GM19455 (cell line): Measurements from ENCODE around the gene FOLR1.
"Not testable (repeated sequence)": the region's sequence is repeated elsewhere in the genome, so short reads cannot be mapped to it uniquely, and the experiment has no call there.

Source experiments
- ATAC-seq: cut with Tn5 transposase; IDR thresholded peaks from one replicate; pipeline ENCODE4 v1.9.1; 2021; ENCODE audit not compliant: unreplicated experiment

The FOLR1 gene

DNA sequence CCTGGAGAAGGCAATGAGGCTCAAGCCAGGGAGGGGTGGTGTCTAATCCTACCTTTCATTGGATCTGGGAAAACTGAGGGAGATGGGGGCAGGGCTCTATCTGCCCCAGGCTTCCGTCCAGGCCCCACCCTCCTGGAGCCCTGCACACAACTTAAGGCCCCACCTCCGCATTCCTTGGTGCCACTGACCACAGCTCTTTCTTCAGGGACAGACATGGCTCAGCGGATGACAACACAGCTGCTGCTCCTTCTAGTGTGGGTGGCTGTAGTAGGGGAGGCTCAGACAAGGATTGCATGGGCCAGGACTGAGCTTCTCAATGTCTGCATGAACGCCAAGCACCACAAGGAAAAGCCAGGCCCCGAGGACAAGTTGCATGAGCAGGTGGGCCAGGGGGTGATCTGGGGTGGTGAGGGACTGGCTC is at the start of gene FOLR1:
TSS of gene FOLR1 (plus strand) at position 180 of the 421 bp plus-strand sequence. CDS start at position 214, 34 bp downstream.
- ATAC-seq = no peak

DNA sequence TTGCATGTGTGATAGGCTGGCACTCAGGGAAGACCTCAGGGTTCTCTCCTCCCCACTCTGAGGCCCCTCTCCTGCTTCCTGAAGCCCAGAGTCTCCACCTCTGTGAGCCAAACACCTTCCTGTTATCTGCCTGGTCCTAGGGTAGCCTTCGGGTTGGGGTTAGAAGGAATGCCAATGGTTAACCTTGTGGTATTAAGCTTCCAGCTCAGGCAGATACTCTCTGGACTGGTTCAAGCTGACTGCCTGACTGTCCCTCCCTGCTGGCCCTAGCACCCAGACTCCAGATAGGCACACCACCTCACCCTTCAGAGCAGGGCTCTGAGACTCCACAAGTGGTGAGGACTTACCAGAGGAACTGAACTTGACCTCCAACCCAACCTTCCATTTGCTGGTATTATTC is 49.4 kb upstream of the FOLR1 start:
- not testable (repeated sequence) for ATAC-seq

DNA sequence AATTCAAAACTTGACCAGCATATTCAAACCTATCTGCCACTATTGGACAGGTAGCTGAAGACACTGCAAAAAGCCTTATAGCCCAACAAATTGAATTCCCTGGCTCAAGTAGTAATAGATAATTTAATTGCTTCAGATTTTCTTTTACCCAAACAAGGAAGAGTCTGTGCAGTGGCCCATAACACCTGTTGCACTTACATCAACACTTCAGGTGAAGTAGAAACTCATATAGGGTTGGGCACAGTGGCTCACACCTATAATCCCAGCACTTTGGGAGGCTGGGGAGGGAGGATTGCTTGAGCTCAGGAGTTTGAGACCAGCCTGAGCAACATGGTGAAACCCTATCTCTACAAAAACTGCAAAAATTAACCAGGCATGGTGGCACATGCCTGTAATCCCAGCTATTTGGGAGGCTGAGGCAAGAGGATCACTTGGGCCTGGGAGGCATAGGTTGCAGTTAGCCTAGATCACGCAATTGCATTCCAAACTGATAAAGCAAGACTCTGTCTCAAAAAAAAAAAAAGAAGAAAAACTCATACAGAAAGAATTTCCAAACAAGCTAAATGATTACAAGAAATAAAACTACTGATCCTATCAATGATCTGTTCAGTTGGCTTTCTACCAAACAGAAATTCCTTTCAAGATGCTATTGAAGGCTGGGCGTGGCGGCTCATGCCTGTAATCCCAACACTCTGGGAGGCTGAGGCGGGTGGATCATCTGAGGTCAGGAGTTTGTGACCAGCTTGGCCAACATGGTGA is 47.0 kb upstream of the FOLR1 start:
- no peak for ATAC-seq

DNA sequence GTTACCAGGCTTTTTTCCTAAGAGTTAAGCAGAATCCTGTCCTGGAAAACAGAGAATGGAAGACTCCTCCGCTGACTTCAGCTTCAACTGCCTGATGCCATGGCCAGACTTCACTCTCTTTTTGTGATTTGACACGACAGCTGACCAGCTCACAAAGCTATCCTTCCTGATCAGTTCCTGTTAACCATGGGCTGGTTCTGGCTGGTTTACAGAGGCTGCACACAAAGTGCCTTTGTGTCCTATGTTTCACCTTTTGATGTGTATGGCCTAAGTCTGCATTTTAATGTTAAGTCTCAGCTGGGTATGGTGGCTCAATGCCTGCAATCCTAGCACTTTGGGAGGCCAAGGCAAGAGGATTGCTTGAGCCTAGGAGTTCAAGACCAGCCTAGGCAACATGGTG is 45.3 kb upstream of the FOLR1 start:
- ATAC-seq = no peak

DNA sequence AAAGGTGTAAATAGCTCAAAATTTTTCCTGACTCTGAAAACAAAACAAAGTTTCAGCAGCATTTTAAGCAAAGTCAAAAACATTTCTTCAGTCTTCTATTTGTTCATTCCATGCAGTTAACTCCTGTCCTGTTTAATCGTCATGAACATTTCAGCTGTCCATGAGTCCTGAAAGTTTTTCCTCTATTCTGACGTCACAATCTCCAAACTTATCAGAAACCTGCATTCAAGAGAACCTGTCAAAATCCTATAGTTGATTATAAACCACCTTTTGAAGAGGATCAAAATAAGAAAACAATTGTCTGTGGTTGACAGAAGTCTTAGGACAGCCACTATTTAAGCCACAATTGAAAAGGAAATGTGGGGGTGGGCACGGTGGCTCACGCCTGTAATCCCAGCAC is 41.1 kb upstream of the FOLR1 start:
- no peak for ATAC-seq

DNA sequence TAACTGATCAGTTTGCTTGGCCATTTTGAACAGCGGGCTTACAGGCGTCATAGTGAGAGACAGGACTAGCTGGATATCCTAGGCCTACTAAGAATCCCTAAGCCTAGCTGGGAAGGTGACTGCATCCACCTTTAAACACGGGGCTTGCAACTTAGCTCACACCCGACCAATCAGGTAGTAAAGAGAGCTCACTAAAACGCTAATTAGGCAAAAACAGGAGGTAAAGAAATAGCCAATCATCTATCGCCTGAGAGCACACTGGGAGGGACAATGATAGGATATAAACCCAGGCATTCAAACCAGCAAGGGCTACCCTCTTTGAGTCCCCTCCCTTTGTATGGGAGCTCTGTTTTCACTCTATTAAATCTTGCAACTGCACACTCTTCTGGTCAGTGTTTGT is 38.1 kb upstream of the FOLR1 start:
- not testable (repeated sequence) for ATAC-seq

DNA sequence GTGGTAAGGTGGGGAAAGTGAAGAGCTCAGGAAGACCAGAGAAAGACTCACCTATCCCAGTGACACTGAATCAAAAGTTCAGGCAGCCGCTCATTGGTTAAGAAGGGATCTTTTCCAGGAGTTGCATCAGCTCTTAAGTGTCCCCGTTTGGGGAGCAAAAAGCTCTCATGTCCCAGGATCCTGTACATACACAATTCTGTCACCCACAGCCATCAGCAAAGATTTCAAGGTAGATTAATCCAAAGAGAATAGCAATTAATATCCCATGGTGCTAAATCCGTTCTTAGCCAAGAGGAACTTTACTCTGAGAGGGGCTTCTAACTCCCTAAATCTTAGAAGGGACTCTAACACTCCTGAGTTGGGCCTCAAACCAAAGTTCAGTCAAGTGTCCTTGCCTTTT is 37.1 kb upstream of the FOLR1 start:
- no peak for ATAC-seq

DNA sequence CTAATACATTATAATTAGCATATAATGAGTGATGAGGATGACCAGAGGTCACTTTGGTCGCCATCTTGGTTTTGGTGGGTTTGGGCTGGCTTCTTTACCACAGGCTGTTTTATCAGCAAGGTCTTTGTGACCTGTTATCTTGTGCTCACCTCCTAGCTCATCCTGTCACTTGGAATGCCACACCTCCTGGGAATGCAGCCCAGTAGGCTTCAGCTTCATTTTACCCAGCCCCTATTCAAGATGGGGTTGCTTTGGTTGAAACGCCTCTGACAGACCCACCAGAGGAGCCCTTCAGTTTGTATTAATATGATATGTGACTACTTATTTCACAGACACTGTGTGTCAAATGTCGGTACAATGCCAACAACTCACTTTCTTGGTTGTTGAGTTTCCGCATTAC is 36.2 kb upstream of the FOLR1 start:
- no peak for ATAC-seq

DNA sequence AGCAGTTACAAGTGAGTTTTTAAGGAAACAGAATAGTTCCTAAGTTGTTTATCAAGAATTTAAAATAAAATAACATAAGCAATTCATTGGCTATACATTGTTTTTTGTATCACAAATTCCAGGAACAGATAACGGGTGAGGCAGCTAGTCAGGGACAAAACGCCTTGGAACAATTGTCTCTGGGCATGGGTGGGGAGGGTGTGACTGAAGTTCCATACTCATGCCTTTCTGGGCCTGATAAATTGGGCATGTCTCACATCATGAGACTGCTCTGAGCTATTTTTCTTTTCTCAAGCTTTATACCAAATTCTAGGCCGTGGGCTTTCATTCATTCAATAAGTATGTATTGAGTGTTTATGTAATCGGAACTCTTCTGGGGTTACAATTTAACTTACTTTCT is 34.8 kb upstream of the FOLR1 start:
- no peak for ATAC-seq

DNA sequence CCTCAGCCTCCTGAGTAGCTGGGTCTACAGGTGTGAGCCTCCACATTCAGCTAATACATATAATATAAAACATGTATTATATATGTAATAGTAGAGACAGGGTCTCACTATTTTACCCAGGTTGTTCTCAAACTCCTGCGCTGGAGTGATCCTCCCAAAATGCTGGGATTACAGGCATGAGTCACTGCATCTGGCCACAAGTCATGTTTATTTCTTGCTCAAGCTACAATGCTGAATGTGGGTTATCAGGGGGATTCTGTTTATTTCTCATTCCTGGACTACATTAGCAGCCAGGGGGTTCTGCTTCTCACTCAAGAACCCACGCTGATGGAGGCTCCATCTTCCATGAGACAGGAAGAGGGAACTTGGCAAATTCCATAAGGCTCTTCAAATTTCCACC is 31.6 kb upstream of the FOLR1 start:
- ATAC-seq = no peak

DNA sequence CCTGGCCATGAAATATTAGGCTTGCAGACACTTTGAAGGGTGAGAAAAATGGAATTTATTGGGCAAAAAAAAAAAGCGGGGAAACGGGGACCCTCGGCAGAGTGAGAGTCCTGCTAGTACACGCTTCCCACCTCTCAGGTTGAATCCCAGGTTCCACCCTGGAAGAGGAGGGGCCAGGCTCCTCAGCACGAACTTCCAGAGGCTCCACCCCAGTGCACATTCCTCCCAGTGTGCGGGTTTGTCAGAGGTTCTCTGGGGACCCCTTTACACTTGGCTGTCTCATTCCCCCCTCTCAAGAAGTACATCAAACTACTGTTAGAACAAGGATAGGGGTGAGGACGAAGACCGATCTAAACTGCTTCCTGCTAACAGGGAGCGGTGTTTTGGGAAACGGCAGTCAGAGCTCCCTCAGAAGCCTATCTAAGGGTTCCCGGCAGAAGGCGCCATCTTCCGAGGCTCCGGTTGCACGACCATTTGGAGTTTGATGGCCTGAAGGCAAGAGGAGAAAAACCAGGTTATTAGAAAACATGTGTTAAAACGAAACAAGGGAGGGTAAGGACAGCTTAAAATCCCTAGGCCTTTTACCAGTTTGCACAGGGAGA is 28.9 kb upstream of the FOLR1 start:
- no peak for ATAC-seq

DNA sequence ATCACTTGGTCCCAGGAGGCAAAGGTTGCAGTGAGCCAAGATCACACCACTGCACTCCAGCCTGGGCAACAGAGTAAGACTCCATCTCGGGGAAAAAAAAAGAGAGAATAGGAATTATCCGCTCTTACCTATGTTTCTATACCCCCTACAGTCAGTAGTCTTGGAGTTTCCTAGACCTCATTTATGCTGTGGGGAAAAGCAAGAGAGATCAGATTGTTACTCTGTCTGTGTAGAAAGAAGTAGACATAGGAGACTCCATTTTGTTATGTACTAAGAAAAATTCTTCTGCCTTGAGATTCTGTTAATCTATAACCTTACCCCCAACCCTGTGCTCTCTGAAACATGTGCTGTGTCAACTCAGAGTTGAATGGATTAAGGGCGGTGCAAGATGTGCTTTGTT is 27.8 kb upstream of the FOLR1 start:
- ATAC-seq = not testable (repeated sequence)

DNA sequence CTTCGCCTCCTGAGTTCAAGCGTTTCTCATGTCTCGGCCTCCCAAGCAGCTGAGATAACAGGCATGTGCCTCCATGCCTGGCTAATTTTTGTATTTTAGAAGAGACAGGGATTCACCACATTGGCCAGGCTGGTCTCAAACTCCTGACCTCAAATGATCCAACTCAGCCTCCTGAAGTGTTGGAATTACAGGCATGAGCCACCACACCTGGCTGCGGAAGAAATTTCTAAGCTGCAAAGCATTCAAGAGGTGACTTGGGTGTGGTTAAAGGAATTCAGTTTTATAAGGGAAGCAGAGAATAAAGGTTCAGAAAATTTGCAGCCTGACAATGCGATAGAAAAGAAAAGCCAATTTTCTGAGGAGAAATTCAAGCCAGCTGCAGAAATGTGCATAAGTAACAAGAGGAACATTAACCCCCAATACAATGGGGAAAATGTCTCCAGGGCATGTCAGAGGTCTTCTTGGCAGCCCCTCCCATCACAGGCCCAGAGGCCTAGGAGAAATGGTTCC is 22.8 kb upstream of the FOLR1 start:
- not testable (repeated sequence) for ATAC-seq

DNA sequence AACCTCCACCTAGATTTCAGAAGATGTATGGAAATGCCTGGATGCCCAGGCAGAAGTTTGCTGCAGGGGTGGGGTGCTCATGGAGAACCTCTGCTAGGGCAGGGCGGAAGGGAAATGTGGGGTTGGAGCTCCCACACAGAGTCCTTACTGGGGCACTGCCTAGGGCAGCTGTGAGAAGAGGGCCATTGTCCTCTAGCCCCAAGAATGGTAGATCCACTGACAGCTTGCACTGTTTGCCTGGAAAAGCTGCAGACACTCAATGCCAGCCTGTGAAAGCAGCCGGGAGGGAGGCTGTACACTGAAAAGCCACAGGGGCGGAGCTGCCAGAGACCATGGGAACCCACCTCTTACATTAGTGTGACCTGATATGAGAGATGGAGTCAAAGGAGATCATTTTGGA is 22.2 kb upstream of the FOLR1 start:
- not testable (repeated sequence) for ATAC-seq

DNA sequence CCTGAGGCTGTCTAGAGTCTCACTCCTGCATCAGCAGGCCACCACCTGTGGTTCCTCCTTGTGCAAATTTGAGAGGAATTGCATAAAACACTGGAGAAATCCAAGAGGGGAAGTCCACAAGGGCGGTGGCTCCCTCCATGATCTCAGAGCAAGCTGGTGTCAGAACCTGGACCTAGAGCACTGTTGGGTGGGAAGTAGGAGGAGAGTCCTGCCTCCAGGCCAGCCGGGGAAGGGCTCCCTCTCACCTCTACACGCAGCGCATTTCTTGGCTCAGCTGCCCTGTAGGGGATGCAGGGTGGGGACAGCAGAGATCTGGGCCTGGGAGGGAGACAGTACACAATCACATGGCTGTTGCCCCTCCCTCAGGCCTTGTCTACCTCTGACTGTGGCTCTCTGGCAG is 19.9 kb upstream of the FOLR1 start:
- ATAC-seq = not testable (repeated sequence)

DNA sequence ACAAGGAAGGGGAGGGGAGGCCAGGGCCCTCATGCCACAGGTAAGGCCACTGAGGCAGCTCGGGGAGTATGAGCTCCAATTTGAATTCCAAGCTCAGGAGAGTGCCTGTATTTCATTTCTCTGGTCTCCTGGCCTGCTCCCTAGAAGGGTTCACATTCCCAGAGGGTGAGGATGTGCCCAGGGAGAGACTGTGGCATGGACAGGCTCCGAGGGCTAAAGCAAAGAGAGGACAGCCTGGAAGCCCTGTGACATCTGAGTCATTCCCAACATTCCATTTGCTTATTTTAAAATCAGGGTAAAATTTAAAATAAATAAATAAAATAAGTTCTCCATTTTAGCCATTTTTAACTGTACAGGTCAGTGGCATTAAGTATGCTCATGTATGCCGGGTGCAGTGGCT is 18.6 kb upstream of the FOLR1 start:
- ATAC-seq = no peak

DNA sequence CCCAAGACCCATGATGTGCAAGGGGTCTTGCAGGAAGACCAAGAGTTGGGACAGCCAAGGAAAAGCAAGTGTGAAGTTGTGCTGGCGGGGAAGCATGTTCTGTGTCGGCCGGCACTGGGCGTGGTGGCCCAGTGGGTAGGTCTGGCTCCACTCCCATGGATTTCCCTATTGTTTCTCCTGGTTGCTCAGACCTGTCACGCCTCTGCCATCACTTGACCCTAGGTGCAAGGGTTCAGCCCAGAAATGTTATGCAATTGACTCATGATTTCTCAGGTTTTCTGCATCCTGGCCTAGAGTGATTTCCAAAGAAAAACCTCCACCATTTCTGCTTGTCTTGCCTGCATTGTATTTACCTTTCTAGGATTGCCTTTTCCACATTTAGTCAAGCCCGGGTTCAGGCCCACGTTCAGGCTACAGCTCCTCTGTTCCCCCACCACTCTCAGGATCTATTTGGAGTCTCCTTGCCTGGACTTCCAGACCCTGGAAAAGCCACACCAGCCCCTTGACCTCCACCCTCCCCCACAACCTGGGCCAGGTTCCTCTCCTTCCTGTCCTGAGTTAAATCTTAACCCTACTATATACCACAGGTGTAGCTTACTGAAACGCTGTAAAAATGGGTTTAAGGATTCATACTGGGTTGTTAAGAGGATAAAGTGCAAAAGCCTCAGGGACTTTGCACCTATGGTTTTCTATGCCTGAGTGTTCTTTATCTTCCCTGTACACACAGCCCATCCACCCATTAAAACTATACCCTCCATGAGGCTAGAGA is 17.5 kb upstream of the FOLR1 start:
- ATAC-seq = no peak

DNA sequence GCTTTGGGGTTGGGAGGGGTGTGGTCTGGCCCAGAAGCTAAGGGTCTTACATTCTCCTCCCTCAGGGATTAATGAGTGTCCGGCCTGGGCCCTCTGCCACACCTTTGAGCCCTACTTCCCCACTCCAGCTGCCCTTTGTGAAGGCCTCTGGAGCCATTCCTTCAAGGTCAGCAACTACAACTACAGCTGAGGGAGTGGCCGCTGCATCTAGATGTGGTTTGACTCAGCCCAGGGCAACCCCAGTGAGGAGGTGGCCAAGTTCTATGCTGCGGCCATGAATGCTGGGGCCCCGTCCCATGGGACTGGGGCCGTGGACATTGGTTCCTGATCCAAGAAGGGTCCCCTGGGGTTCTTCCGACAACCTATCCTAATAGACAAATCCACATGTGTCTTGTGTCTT is 14.3 kb upstream of the FOLR1 start:
- no peak for ATAC-seq

DNA sequence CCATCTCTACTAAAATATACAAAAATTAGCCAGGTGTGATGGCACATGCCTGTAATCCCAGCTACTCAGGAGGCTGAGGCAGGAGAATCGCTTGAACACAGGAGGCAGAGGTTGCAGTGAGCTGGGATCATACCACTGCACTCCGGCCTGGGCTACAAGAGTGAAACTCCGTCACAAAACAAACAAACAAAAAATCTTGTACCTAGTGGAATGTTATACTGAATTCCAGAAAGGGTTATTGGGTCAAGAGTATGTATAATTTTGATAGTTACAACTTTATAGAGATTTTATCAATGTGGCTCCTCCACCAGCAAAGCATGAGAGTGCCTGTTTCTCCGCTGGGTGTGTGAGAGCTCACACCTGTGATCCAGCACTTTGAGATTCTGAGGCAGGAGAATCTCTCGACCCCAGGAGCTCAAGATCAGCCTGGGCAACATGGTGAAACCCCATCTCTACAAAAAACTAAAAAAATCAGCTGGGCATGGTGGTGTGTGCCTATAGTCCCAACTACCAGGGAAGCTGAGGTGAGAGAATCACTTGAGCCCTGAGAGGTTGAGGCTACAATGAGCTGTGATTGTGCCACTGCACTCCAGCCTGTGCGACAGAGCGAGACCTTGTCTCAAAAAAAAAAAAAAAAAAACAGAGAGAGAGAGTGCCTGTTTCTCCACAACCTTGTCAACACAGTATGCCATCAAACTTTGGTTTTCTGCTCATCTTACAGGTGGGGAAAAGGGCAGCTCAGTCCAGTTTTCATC is 12.7 kb upstream of the FOLR1 start:
- no peak for ATAC-seq

DNA sequence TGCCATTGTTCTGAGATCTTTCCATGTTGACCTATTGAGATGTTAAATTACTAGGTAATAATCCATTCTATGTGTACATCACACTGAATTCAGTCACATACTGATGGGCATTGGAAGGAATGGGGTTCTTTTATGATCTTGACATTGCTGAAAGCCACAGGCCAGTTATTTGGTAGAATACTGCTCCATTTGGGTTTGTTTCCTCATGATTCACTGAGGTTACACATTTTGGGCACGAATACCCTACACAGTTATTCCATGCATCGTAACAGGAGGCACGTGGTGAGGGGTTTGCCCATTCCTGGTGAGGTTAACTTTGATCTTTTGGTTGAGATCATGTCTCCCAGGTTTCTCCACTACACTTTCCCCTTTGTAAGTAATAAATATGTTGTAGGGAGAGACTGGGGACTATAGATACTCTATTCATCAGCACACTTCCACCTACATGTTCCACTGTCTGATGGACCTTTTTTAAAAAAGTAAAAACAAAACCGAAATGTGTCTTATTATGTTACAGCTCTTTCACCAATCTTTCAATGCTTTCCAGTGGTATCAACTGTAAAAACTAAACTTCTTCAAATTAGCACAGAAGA is 12.0 kb upstream of the FOLR1 start:
- ATAC-seq = no peak
